ENCODE data around the gene MED15.

DNA sequence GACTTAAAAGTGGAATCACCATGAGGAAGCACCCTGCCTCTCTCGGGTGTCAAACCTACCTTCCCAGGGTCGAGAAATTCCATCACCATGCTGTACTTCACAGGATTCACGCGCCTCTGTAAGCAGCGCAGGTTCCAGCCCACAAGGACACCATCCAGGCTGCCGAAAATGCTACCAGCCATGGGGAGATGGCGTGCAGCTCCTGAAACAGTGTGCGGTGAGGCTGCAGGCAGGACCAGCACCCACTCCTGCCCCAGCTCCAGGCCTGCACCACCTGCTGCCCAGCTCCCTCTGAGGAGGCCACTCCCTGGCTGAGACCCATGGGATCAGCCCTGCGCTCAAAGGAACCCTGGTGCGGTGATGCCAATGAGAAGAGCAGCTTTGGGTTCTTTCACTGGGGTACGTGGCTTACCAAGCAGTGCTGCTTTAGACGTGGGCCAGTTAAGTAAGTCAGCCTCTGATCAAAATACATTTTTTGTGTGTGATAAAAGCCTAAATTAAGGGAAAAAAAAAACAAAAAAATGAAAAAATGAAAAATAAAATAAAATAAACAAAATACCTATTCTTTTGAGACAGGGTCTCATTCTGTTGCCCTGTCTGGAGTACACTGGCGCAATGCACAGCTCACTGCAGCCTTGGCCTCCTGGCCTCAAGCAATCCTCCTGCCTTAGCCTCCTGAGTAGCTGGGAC is 115.4 kb downstream of the MED15 start:
- TF ChIP-seq TAF1 (IDR thresholded peaks at IDR 0.05; ENCODE audit: low read depth, low read length) (no peak), POLR2AphosphoS5 (IDR thresholded peaks at IDR 0.05; ENCODE audit: low read depth, low read length) (no peak), POLR2A (IDR thresholded peaks at IDR 0.05; ENCODE audit: low read depth, low read length) (no peak)
